NCI-H1092 (cell line): ENCODE data around the gene GPC6.
A peak's percentile ranks its signal among the peaks of the same experiment; 100 is the strongest.

ENCODE experiments used
- DNase-seq: peaks from one replicate; lab custom pipeline; 2025; lab: John Stamatoyannopoulos, UW

The GPC6 gene

DNA sequence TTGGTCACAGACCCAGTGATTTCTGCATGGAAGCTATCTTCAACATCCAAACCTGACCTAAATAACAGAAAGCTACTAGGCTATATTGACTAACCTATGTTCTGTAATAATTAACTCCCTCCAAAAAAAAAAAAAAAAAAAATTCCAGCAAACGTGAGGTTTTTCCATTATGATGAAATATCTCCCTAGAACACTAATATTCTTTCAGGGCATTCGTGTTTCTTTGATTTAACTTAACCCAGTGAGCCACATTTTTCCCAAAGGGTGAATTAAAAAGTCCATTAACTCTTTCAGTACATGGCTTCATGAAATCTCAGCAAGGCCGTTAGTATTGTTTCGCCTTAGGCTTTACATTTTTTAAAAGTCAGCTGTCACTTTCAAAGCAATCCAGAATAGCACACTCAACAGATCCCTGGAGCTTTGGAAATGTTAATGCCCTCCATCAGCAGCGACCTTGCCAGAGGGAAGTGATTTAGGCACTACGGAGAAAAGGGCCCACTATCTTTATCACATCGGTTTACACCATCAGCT, 1077.1 kb downstream of the GPC6 start:
- no peak for DNase-seq

DNA sequence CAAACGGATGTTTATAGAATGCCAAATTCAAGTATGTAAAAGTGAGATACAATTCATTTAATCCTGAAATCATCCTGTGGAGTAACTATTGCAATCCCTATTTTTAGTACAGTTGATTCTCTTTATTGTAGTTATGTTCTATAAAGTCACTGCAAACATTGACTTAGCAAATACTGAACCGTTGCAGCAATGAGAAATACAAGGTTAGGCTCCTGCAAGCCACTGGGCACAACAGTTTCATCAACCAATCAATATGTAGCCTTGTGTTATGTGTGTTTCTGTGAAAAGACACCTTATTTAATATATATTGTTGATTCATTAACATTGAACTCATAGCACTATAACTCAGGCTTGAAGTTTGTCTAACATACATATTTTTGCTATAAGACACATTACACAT, 1078.4 kb downstream of the GPC6 start:
- DNase-seq, result no peak

DNA sequence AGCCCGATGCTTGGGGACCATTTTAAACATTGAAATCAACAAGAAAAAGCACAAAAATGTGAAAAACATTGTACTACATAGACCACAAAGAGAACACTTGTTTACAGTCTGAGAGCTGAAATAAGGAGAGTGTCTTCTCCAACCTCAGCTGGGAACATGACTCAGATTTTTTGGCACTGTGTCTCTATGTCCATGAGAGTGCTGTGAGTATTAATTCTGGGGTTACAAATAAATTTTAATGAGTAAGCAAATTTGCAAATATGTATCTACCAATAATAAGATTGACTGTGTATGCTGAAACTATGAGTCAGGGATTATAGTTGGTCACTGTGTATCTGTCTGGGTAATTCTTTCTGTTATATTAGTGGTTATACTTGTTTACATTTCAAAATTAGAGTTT, 1078.9 kb downstream of the GPC6 start:
- no peak for DNase-seq

DNA sequence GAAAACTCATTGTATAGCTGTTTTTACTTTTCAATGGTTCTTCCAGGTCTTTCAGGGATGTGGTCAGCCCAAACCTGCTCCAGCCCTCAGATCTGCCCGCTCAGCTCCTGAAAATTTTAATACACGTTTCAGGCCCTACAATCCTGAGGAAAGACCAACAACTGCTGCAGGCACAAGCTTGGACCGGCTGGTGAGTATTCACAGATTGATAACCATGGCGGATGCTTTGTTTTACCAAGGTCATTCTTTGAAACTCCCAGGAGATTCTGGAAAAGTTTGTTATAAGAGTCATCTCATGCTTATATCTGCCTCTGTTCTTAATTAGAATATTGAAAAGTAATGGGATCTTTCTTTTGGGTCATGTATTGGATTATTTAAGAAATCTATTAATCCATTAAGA, 1079.3 kb downstream of the GPC6 start:
- DNase-seq, result no peak

DNA sequence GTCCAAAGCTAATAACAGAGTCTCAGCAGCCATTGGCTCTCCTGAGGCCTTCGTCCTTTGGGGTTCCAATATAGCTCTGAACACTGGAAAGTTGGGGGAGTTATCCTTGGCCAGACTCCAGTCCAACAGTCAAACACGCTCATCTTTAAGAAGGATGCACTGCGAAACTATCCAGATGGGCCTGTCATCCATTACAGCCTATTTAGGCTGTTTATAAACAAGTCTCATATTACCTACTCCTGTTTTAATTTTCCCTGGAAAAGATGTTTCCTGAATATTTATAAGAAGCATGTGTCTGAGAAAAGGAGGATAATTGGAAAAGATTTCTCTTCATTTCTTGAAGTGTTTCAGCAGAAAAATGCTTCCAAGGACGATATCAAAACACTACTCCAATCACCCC, 1082.2 kb downstream of the GPC6 start:
- no peak for DNase-seq

DNA sequence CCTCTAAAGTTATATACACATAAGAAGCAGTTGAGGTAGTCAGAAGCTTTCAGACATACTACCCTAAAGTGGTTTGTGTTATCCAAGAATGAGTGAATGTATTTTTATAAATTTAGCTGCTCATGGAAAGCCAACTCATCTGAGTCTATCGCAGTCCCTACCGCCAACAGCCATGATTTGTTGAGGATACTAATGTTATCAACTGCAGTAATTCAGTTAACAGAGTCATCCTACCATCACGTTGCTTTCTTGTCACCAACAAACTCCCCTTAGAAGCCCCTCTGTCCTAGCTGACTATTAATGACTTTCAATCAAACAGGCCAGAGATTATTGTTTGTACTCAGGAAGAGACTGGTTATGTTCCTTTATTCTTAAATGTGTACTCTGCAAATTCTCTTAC, 1083.0 kb downstream of the GPC6 start:
- no peak for DNase-seq

DNA sequence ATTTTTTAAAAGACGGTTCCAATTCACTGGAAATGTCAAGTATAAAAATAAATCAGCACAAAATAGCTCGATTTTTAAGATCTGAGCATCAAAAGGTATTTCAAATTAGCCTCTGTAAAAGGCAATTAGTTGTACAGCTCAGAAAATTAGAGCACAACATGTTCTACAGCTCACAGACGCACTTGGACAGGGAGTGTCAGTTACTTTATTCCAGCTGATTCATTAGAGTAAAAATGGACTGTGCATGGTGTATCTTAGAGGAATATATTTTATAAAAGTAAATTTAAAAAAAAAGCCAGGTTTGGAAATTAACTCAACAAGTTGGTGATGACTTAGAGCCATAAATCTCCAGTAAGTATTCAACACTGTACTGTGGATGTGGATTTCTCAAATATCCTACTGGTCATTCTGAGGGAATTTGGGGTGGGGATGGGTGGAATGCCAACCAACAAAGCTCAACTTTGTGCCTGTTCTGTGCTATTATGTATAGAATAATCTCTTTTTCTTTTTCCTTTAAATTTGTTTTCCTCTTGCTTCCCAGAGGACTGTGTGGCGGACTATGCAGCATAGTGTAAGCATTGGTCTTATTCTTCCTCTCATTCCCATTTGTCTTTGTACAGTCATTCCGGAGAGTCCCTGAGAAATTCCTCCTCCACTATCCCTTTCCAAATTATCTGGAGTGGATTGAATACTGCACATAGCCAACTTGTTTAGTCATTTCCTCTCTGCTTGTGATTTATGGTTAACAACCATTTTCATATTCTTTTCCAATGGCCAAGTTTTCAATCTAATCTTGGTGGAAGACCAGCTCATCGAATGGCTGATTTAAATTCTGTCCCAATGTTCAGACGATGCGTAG, 1083.6 kb downstream of the GPC6 start:
- DNase-seq, result no peak

DNA sequence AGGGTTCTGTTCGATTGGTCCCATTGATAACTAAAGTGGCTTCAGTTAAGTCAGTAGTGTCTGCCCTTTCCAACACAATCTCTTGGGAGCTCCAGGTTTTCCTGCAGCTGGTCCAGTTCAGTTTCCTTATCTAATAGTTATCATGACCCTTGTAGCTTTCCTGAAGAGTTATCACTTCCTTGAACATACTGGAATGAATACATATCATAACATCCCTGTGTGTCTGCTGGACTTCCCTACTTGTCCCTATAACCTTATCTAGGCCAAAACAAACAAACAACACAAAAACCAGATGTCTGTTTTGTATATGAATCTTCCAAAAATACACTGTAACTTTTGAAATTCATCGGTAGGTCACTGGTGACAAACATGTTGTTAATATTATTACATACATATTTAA, 1085.3 kb downstream of the GPC6 start:
- DNase-seq, result no peak

DNA sequence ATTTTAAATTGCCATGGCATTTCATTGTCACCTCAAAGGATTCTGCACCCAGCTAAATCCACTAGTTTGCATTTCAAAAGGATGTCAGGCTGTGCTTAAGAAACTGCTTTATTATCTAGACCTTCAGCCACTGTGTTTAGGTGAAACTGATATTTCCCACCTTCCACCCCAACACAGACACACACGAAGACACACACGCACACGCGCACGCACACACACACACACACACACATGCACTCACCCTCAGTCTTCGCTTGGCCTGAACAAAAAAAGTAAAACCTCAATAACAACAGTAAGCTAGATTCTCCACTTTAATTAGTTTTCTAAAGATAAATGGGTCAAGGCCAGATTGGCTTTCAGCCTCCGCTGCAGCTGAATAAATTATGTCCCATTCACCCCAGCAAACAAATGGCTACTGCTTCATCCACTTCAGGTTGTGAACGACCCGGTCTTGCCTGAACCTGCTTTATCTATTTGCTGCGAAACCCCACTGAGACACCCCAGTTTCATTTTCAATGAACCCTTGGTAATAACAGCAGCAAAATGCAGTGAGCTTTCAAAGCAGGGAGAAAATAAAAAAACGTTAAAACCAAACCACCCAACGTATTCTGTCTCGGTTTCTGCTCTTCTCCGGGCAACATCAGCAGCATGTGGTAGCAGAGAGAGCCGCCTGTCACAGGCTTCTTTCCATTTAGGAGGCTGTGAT, 1086.1 kb downstream of the GPC6 start:
- DNase-seq, result peak; percentile 75

DNA sequence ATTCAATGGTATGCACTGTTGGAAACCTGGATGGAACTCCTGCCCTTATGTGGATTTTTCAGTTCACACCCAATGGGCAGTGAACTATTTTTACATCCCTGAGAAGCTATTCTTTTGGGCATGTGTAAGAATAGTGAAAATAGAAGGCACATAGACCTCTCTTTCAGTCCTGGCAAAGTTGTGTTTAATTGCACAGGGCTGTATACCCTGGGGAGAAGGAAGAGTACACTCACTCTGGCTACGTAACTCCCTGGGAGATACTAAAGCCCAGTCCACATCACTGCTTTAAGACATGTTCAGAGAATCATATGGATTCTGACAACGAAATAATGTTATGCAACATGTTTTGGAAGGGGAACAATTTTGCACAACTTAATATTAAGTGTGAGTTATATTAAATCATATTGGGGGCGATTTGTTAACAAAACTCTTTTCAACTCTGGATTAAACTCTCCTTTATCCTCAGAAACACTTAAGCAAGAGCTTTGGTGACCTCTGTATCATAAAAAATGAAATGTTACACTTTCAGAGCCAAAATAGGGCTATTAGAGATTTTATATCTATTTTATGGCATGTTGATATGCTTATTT, 1086.8 kb downstream of the GPC6 start:
- DNase-seq, result no peak

DNA sequence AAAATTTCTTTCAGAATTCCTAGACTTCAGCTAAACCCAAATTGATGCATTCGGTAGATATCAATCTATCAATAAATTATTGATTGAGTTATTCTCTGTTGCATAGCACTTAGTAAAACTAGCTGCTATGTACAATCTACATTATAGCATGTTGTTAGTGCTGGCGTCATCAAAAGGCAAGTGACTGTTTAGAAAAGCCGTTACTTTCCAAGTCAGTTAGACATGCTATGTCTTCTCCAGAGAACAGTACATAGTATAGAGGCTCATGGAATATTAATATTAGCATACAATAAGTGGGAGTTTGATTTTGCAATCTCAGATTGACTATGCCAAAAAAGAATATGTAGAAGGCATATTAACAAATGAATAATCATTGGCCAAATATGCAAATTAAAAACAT, 1087.3 kb downstream of the GPC6 start:
- no peak for DNase-seq

DNA sequence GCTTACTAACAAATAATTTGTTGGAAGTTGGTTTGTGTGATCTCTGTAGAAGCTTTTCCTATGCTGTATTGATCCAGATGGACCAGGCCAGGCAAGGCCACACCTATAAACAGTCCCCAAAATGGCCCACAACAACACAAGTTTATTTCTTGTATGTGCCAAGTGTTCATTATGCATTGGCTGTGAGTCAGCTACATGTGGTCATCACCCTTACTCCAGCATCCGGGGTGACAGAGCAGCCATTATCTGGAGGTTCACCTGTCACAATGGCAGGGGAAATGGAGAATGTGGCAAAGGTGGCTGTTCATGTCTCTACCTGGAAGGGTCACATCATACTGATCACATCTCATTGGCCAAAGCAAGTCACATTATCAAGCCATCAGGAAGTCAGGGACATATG, 1088.6 kb downstream of the GPC6 start:
- DNase-seq, result no peak

DNA sequence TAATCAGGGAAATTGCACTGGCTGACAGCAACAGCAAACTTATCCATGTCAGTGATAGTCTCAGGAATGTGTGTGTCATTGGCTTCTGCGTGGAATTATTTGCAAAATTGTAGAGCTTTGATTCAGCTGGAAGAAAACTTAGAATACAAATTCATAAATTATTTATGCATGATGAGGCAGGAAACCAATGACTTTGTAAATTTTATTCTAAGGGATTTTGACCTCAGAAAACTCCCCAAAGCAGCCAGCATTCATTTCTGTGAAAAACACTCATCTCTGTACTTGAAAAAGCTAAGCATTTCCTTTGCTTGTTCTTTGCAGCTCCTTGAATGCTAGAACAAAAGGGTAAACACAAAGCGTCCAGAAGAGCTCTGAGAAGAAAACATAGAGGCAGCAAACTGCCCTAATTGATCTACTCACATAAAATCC, 1090.5 kb downstream of the GPC6 start:
- no peak for DNase-seq

DNA sequence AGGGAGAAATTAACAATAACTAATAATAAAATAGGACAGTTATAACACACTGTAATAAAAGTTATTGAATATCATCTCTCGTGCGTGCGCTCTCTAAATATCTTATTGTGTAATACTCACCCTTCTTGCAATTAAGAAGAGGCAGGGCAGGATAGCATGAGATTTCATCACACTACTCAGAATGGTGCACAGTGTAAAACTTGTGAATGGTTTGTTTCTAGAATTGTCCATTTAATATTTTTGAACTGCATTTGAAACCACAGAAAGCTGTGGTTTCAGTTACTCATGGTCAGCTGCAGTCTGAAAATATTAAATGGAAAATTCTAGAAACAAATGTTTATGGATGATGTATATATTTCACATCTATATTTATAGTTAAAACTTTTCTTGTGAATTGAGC, 1091.8 kb downstream of the GPC6 start:
- DNase-seq, result no peak

DNA sequence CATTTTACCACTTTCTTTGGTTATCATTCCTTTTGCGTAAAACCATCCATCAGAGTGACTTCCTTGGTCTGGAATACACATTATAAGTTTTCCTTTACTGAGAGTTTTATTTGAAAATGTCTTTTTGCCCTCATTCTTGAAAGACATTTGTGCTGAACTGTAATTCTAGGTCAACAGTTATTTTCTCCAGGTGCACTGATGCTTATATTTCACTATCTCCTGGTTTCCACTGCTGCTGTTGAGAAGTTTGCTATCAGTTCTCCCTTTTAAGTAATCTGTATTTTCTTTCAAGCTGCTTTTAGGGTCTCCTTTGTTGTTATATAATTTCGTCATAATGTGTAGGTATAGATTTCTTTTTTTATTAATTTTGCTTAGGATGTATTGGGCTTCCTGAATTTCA, 1092.9 kb downstream of the GPC6 start:
- DNase-seq, result no peak

DNA sequence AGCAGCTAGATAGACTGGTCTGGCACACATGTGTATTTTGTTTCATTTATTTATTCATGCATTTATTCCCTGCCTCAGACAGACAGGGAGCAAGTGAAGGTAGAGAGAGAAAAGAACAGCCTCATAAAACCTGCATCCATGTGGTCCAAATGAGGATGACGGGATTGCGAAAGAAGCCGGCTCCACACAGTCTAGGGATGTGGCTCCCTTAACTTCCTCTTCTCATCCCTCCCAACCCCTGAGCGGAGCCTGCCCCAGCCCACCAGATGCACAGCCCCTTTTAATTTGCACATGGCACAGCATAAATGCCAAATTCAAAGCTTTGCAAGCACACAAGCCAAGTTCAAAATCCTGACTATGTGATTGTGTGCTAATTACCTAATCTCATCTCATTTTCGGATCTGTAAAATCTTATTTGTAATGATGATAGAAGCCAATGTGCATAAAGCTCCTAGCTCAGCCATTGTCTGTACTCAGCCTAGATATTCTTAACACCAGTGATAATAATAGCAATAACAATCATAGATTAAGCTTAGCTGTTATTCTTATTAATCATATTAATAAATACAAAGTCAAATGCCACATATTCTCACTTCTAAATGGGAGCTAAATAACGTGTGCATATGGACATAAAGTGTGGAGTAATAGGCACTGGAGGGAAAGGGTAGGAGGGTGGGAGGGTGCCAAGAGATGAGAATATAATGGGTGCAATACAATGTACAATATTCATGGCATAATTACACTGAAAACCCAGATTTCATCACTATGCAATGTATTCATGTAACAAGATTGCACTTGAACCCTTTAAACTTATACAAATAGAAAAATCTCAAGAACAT, 1096.5 kb downstream of the GPC6 start:
- no peak for DNase-seq

DNA sequence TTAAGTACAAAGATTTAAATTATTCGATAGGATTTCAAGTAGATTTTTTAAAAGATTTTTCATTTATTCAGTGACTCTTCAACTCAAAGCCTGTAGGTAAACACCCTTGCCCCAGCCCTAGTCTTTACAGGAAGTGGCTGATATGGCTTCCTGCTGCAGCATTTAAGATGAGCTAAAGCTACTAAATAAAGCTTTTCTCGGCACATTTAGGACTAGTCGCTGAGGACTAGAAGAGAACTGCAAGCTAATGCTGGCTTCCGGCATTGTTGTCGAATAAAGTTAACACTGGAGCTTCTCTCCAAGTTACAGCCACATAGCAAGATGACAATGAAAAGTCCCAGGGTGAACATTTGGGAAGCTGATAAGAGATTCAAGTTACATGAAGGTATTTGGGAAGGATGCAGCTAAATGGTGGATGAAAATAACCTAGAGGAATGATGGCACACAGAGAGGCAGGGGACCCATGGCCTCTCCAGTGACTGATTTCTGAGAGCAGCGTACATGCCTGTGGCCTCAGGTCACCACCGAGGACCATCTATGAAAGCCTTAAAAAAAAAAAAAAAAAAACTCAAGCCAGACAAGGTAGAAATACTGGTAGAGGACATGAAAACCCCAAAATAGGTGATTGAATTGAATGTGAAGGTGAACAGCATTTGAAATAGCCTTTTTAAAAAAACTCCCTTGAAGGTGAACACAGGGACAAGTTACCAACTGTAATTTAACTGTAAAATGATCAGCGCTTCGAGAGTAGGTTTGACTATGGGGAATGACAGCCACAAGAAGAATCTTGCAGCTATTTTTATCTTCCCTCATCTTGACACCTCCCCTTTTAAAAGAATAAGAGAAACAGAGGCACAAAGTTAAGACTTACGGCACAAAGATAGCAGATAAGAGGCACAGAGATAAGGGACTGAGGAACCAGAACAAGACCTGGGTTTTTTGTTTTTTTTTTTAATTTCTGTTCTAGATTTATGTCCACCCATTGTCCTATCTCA, 1097.5 kb downstream of the GPC6 start:
- DNase-seq, result no peak

DNA sequence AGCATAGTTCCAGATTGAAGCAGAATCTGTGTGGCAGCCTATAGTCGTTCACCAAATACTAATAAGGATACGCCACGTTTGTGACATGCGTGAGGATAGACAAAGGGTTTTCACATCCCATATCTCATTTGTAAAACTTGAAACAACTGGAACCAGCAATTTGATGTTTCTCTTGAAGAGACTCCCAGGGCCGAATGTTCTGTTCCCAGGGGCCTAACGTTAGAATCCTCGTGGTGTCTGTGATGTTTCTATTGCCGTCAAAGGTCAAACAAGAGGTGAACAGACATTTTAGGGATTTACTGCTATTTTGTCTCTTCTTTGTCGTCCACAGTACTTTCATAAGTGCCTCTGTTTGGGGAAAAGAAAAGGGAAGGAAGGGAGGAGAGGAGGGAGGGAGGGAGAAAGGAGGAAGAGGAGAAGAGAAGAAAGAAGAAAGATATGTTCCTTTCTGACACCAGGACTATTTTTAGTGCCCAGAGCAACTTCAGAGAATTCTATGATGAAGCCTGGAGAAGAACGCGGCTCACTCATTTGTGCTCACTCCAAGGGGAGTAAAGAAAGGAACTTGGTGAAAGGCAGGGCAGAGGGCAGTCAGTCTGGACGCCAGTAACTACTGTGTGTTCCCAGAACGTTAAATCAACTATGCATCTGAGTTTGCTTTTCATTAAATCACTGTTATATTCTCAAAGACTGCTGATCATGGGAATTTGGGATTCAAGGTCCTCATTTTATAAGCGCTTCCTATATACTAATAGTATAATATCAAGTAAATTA, 1098.3 kb downstream of the GPC6 start:
- DNase-seq, result no peak

DNA sequence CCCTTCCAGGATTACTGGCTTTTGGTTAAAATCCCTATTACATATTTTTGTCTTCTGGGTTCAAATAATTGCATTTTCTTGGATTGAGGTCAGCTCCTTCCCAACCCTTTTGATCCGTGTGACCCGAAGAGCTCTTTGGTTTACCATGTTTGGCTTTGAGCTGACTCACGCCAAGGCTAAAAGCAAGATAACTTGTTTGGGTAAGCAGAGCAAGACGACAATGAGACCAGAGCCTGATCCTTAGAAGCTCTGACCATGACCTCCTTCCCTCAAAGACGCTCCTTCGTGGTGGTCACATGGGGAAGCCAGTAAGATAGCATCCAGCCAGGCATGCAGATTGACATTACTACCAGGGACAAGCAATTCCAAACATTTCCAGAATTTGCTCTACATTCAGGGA, 1099.0 kb downstream of the GPC6 start:
- DNase-seq, result no peak

DNA sequence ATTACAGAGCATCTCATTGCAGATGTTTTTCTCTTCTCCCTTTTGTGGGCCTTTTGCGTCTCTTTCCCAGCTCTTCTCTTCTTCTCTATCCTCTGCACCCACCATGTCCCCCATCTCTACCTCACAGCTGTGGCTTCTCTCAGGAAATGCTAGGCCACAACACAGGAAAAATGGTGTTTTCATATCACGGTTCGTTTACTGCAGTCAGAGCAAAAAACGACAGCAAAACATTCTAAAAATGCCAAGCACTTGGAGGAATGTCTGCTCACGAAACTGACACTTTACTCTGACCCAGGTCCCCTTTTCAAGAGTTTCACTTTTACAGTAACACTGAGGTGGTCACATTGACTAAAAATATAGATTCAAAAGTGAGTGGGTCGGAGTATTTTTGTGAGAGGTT, 1100.7 kb downstream of the GPC6 start:
- DNase-seq, result no peak
